GM12878 (cell line): ENCODE data around the gene KTN1. TPM values are rescaled to one million over a fixed set of nuclear protein-coding genes. Genes with fewer than 3 reads are reported as not detected.

Experiments
- ATAC-seq: fragments of 200-7000 bp; cut with Tn5 transposase; 3 replicates; pipeline ENCODE4 v1.9.1; 2020; ENCODE audit warnings: mild to moderate bottlenecking, moderate library complexity
- BruUV-seq: library from RNA; stranded (reverse); fragments of 400-500 nt; replicated peaks from 2 replicates; lab custom pipeline; 2021; lab: Mats Ljungman, UMichigan
- CTCF ChIA-PET: fragments of 300-600 bp; sonication (Branson Sonifier 250); formaldehyde crosslinking; extraction: SDS; loops from one replicate; lab custom pipeline; 2021; ENCODE audit warnings: inconsistent platforms; lab: Yijun Ruan, JAX
- POLR2A ChIA-PET: fragments of 350-600 bp; formaldehyde crosslinking; extraction: SDS; loops from one replicate; lab custom pipeline; 2021; ENCODE audit warnings: inconsistent platforms; lab: Charles Lee
- RAD21 ChIA-PET: fragments of 300-600 bp; sonication (Branson Sonifier 250); formaldehyde crosslinking; loops from one replicate; lab custom pipeline; 2023; ENCODE audit warnings: antibody characterized with exemption; ENCODE audit not compliant: unreplicated experiment; lab: Charles Lee
- SMC1A ChIA-PET: fragments of 300-600 bp; sonication (Branson Sonifier 250); formaldehyde crosslinking; loops from one replicate; lab custom pipeline; 2023; ENCODE audit not compliant: unreplicated experiment, uncharacterized antibody; lab: Charles Lee
- DNase-seq: peaks from one replicate; pipeline ENCODE4 v3.0.0-alpha.2; 2011; ENCODE audit warnings: low read depth, low spot score
- FAIRE-seq: peaks from 3 replicates; lab custom pipeline; 2011; peaks lifted over from hg19 to GRCh38; lab: Jason Lieb, UNC
- H2AFZ ChIP-seq: 2 replicates; pipeline ENCODE4 v1.6.0; 2011; ENCODE audit warnings: low read depth, low read length, control low read depth; ENCODE audit not compliant: control insufficient read depth
- H3K27ac ChIP-seq: 2 replicates; pipeline ENCODE4 v1.5.1; 2011; ENCODE audit warnings: control low read depth; ENCODE audit not compliant: control insufficient read depth, insufficient read depth
- H3K27me3 ChIP-seq, 2 experiments: replicated peaks in 1 of 2; 2 replicates each; pipeline versions ENCODE4 v1.6.0 to v1.6.1; 2011; ENCODE audit warnings: low read length in 1 of 2; ENCODE audit not compliant: control insufficient read depth in 2 of 2, insufficient read depth in 2 of 2
- H3K36me3 ChIP-seq, 2 experiments: 2 replicates each; pipeline ENCODE4 v1.5.1; 2011; ENCODE audit warnings: low read length in 1 of 2; ENCODE audit not compliant: control insufficient read depth in 2 of 2, insufficient read depth in 2 of 2
- H3K4me1 ChIP-seq: 2 replicates; pipeline ENCODE4 v1.6.1; 2011; ENCODE audit warnings: mild to moderate bottlenecking, low read length, moderate library complexity, mixed read lengths; ENCODE audit not compliant: control insufficient read depth, insufficient read depth
- H3K4me2 ChIP-seq: 2 replicates; pipeline ENCODE4 v1.6.0; 2011; ENCODE audit warnings: control low read depth; ENCODE audit not compliant: control insufficient read depth, insufficient read depth
- H3K4me3 ChIP-seq: fragments of 200-600 bp; sonication (generic); 2 replicates; pipeline ENCODE4 v1.5.1; 2016
- H3K79me2 ChIP-seq: 2 replicates; pipeline ENCODE4 v1.6.0; 2011; ENCODE audit warnings: low read length; ENCODE audit not compliant: control insufficient read depth, insufficient read depth
- H3K9ac ChIP-seq: 2 replicates; pipeline ENCODE4 v1.8.0; 2011; ENCODE audit warnings: low read length, control low read depth, mixed read lengths; ENCODE audit not compliant: control insufficient read depth, insufficient read depth
- H3K9me3 ChIP-seq: replicated peaks from 3 replicates; pipeline ENCODE4 v1.5.1; 2011; ENCODE audit warnings: mild to moderate bottlenecking, low read length; ENCODE audit not compliant: control insufficient read depth, insufficient read depth
- H4K20me1 ChIP-seq: 2 replicates; pipeline ENCODE4 v1.6.0; 2011; ENCODE audit not compliant: control insufficient read depth, insufficient read depth
- ATF2 ChIP-seq: IDR thresholded peaks from 2 replicates; pipeline ENCODE4 v1.6.1; 2012; ENCODE audit warnings: low read length, inconsistent platforms
- BCL11A ChIP-seq: IDR thresholded peaks from 2 replicates; pipeline ENCODE4 v1.6.1; 2011; ENCODE audit warnings: low read depth, low read length
- HDAC2 ChIP-seq: fragments of 200-600 bp; sonication (generic); IDR thresholded peaks from 2 replicates; pipeline ENCODE4 v1.6.1; 2017
- IKZF1 ChIP-seq: fragments of 450-650 bp; conservative IDR thresholded peaks from 2 replicates; pipeline ENCODE4 v1.6.1; 2017; ENCODE audit warnings: antibody characterized with exemption, mild to moderate bottlenecking
- IKZF2 ChIP-seq, 2 experiments: fragments of 450-650 bp; IDR thresholded peaks; 2 replicates each; pipeline ENCODE4 v1.6.1; 2017; ENCODE audit warnings: mild to moderate bottlenecking in 2 of 2, moderate library complexity in 2 of 2
- JUND ChIP-seq: IDR thresholded peaks from 2 replicates; pipeline ENCODE4 v1.6.1; 2012; ENCODE audit warnings: low read depth, mild to moderate bottlenecking, low read length, improper control_type of control experiment, moderate library complexity
- MLLT1 ChIP-seq: fragments of 450-650 bp; IDR thresholded peaks from 2 replicates; pipeline ENCODE4 v1.6.1; 2016; ENCODE audit warnings: mild to moderate bottlenecking
- NR2C2 ChIP-seq: IDR thresholded peaks from 2 replicates; pipeline ENCODE4 v1.6.1; 2011; ENCODE audit warnings: borderline replicate concordance, low read depth; ENCODE audit not compliant: control insufficient read depth, insufficient read length
- STAT1 ChIP-seq: fragments of 450-650 bp; conservative IDR thresholded peaks from 2 replicates; pipeline ENCODE4 v1.6.1; 2014; ENCODE audit warnings: antibody characterized with exemption, mild to moderate bottlenecking
- TARDBP ChIP-seq: IDR thresholded peaks from 2 replicates; pipeline ENCODE4 v1.6.1; 2016; ENCODE audit warnings: borderline replicate concordance
- TCF7 ChIP-seq: IDR thresholded peaks from 2 replicates; pipeline ENCODE4 v1.6.1; 2014; ENCODE audit warnings: antibody characterized with exemption, borderline replicate concordance
- ZNF217 ChIP-seq: fragments of 450-650 bp; IDR thresholded peaks from 2 replicates; pipeline ENCODE4 v1.6.1; 2017; ENCODE audit warnings: antibody characterized with exemption, mild to moderate bottlenecking
- WGBS: methylation state at CpG from one replicate; pipeline ENCODE4 v1.1.6; 2016; ENCODE audit warnings: low lambda C conversion rate; ENCODE audit not compliant: insufficient replicate concordance, insufficient coverage; ENCODE audit errors: missing lambda C conversion rate; 5-methylcytosine and 5-hydroxymethylcytosine counted together
- in situ Hi-C: fragments of 300-500 bp; cut with MboI; formaldehyde crosslinking; loops from 9 replicates; pipeline ENCODE4 v1.14.3; 2018; ENCODE audit warnings: mixed read lengths
- intact Hi-C: fragments of 100-400 bp; cut with micrococcal nuclease; formaldehyde crosslinking; loops from one replicate; pipeline ENCODE4 v1.14.2; 2022; ENCODE audit not compliant: unreplicated experiment
- polyA plus RNA-seq, 11 experiments: library from polyadenylated mRNA; depleted of rRNA in 4 of 11; unstranded in 6 of 11; stranded (reverse) in 5 of 11; fragments of >200 nt; fragmentation: Nextera tagmentation in 4 of 11; fragmentation: Illumina TruSeq in 1 of 11; extraction: Ambion mirVana in 4 of 11; extraction: Trizol in 1 of 11; gene quantifications; 1 replicate in 1 of 11; 2 replicates in 10 of 11; pipeline versions ENCODE4 v1.2.1 to v1.2.3, GENCODE V29; 2011 to 2016; ENCODE audit warnings: inconsistent platforms in 2 of 11, missing spikeins in 2 of 11, low read depth in 1 of 11
- total RNA-seq, 4 experiments: library from RNA; depleted of rRNA in 3 of 4; stranded (reverse); fragments of >200 nt in 3 of 4; fragmentation: Illumina TruSeq in 1 of 4; extraction: Trizol in 1 of 4; gene quantifications; 2 replicates each; pipeline versions ENCODE4 v1.2.1 to v1.2.3, GENCODE V29; 2013 to 2021
- TF ChIP-seq, protein P1 (sequence below): fragments of 450-650 bp; IDR thresholded peaks from 2 replicates; pipeline ENCODE4 v1.6.1; 2017; ENCODE audit warnings: mild to moderate bottlenecking, low read depth, inconsistent platforms; ENCODE audit not compliant: poor library complexity, severe bottlenecking
- TF ChIP-seq, protein P2 (sequence below): fragments of 450-650 bp; formaldehyde crosslinking; IDR thresholded peaks from 2 replicates; pipeline ENCODE4 v1.5.0; 2022; ENCODE audit warnings: mild to moderate bottlenecking, missing genetic modification characterization
- TF ChIP-seq, protein P3 (sequence below): IDR thresholded peaks from 2 replicates; pipeline ENCODE4 v1.6.1; 2011; ENCODE audit warnings: borderline replicate concordance, low read depth, mild to moderate bottlenecking, moderate library complexity, low read length; ENCODE audit not compliant: insufficient read depth, poor library complexity, severe bottlenecking

The KTN1 gene
- total and polyA plus RNA-seq, 10 of the 15 experiments (the other 5 are each of a cell fraction or from before 2014, with no cell fraction given) = 50.6 to 154 (median 84.2) TPM

DNA sequence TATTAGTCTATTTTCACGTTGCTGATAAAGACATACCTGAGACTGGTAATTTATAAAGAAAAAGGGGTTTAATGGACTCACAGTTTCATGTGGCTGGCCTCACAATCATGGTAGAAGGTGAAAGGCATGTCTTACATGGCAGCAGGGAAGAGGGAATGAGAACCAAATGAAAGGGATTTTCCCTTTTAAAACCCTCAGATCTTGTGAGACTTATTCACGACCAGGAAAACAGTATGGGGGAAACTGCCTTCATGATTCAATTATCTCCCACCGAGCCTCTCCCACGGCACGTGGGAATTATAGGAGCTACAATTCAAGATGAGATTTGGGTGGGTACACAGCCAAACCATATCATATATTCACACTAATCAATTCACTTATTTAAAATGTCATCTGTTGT lies 41.4 kb downstream of the KTN1 start:
- ChIA-PET SMC1A (no interaction called here), RAD21 (no interaction called here), CTCF (no interaction called here), POLR2A (interaction anchor here (0.7 kb wide), 1 partner anchor 756 kb away, joined by 5 read pairs; no protein-coding TSS in a partner anchor)
- no peak for ATAC-seq
- Histone ChIP-seq H3K79me2 (no peaks in the 10 kb centered on the region), H3K4me1 (no peaks in the 10 kb centered on the region), H3K9ac (no peak overlapping the region), H4K20me1 (no peaks in the 10 kb centered on the region), H3K27ac (no peak overlapping the region), H3K4me2 (no peak overlapping the region), H3K27me3 (no peaks in the 10 kb centered on the region), H2AFZ (no peak overlapping the region), H3K9me3 (peaks cover 15% of the 10 kb centered on the region), H3K36me3 (peaks cover 10 to 38% of the 10 kb centered on the region in 2 experiments), H3K4me3 (no peak overlapping the region)
- WGBS = 73% methylated on average over 5 of the region's 5 CpGs
- intact Hi-C loops = no loop called here
- no peak for FAIRE-seq
- DNase-seq = no peak
- BruUV-seq = no TSS peak
- in situ Hi-C loops = no loop called here
- TF ChIP-seq, protein P1, sequence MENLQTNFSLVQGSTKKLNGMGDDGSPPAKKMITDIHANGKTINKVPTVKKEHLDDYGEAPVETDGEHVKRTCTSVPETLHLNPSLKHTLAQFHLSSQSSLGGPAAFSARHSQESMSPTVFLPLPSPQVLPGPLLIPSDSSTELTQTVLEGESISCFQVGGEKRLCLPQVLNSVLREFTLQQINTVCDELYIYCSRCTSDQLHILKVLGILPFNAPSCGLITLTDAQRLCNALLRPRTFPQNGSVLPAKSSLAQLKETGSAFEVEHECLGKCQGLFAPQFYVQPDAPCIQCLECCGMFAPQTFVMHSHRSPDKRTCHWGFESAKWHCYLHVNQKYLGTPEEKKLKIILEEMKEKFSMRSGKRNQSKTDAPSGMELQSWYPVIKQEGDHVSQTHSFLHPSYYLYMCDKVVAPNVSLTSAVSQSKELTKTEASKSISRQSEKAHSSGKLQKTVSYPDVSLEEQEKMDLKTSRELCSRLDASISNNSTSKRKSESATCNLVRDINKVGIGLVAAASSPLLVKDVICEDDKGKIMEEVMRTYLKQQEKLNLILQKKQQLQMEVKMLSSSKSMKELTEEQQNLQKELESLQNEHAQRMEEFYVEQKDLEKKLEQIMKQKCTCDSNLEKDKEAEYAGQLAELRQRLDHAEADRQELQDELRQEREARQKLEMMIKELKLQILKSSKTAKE = no peak
- TF ChIP-seq, protein P2, sequence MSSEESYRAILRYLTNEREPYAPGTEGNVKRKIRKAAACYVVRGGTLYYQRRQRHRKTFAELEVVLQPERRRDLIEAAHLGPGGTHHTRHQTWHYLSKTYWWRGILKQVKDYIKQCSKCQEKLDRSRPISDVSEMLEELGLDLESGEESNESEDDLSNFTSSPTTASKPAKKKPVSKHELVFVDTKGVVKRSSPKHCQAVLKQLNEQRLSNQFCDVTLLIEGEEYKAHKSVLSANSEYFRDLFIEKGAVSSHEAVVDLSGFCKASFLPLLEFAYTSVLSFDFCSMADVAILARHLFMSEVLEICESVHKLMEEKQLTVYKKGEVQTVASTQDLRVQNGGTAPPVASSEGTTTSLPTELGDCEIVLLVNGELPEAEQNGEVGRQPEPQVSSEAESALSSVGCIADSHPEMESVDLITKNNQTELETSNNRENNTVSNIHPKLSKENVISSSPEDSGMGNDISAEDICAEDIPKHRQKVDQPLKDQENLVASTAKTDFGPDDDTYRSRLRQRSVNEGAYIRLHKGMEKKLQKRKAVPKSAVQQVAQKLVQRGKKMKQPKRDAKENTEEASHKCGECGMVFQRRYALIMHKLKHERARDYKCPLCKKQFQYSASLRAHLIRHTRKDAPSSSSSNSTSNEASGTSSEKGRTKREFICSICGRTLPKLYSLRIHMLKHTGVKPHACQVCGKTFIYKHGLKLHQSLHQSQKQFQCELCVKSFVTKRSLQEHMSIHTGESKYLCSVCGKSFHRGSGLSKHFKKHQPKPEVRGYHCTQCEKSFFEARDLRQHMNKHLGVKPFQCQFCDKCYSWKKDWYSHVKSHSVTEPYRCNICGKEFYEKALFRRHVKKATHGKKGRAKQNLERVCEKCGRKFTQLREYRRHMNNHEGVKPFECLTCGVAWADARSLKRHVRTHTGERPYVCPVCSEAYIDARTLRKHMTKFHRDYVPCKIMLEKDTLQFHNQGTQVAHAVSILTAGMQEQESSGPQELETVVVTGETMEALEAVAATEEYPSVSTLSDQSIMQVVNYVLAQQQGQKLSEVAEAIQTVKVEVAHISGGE (CRISPR knock-in tag) = no peak
- no peak for TF ChIP-seq NR2C2
- no peak for TF ChIP-seq JUND
- TF ChIP-seq STAT1 = no peak
- no peak for TF ChIP-seq BCL11A
- TF ChIP-seq ZNF217 = no peak
- TF ChIP-seq TCF7 = no peak
- no peak for TF ChIP-seq ATF2
- TF ChIP-seq MLLT1 = no peak
- TF ChIP-seq, protein P3, sequence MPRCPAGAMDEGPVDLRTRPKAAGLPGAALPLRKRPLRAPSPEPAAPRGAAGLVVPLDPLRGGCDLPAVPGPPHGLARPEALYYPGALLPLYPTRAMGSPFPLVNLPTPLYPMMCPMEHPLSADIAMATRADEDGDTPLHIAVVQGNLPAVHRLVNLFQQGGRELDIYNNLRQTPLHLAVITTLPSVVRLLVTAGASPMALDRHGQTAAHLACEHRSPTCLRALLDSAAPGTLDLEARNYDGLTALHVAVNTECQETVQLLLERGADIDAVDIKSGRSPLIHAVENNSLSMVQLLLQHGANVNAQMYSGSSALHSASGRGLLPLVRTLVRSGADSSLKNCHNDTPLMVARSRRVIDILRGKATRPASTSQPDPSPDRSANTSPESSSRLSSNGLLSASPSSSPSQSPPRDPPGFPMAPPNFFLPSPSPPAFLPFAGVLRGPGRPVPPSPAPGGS = no peak
- no peak for TF ChIP-seq HDAC2
- TF ChIP-seq IKZF2 (IDR thresholded peaks at IDR 0.05) = no peak
- TF ChIP-seq TARDBP = no peak
- no peak for TF ChIP-seq IKZF1
